GM12878 (cell line): Measurements from ENCODE around the gene SNRK.

Experiments used
- E4F1 ChIP-seq: fragments of 450-650 bp; IDR thresholded peaks from 2 replicates; pipeline ENCODE4 v1.6.1; 2018; ENCODE audit warnings: borderline replicate concordance, mild to moderate bottlenecking; ENCODE audit not compliant: partially characterized antibody
- KDM1A ChIP-seq: fragments of 200-600 bp; sonication (generic); IDR thresholded peaks from 2 replicates; pipeline ENCODE4 v1.6.1; 2016; ENCODE audit warnings: borderline replicate concordance
- NR2F1 ChIP-seq: fragments of 450-650 bp; conservative IDR thresholded peaks from 2 replicates; pipeline ENCODE4 v1.6.1; 2017; ENCODE audit warnings: mild to moderate bottlenecking
- PAX8 ChIP-seq: fragments of 450-650 bp; IDR thresholded peaks from 2 replicates; pipeline ENCODE4 v1.6.1; 2017; ENCODE audit warnings: mild to moderate bottlenecking, moderate library complexity
- POLR2A ChIP-seq: IDR thresholded peaks from 2 replicates; pipeline ENCODE4 v1.6.1; 2011; ENCODE audit warnings: low read depth, mild to moderate bottlenecking, low read length
- RFX5 ChIP-seq: IDR thresholded peaks from 2 replicates; pipeline ENCODE4 v1.6.1; 2011; ENCODE audit warnings: low read depth, low read length, improper control_type of control experiment
- SP1 ChIP-seq: IDR thresholded peaks from one replicate; pipeline ENCODE4 v1.6.1; 2011; ENCODE audit warnings: low read depth, low read length
- USF2 ChIP-seq: IDR thresholded peaks from 2 replicates; pipeline ENCODE4 v1.6.1; 2011; ENCODE audit warnings: low read depth, low read length, improper control_type of control experiment, borderline replicate concordance
- ZNF274 ChIP-seq: IDR thresholded peaks from one replicate; pipeline ENCODE4 v1.8.0; 2011; ENCODE audit not compliant: insufficient read length, insufficient read depth
- TF ChIP-seq, protein P1 (sequence below), 3 experiments: IDR thresholded peaks in 2 of 3; conservative IDR thresholded peaks in 1 of 3; 2 replicates each; pipeline ENCODE4 v1.5.1; 2011; ENCODE audit warnings: low read depth in 3 of 3, low read length in 3 of 3, mild to moderate bottlenecking in 3 of 3, control low read depth in 2 of 3, moderate library complexity in 2 of 3, inconsistent platforms in 1 of 3, mixed read lengths in 1 of 3; ENCODE audit not compliant: control insufficient read depth in 2 of 3, insufficient read depth in 1 of 3; ENCODE audit errors: extremely low read depth in 1 of 3
- TF ChIP-seq, protein P2 (sequence below): fragments of 450-650 bp; IDR thresholded peaks from 2 replicates; pipeline ENCODE4 v1.6.1; 2018; ENCODE audit warnings: mild to moderate bottlenecking, low read depth, moderate library complexity; ENCODE audit not compliant: partially characterized antibody
- TF ChIP-seq, protein P3 (sequence below): IDR thresholded peaks from 2 replicates; pipeline ENCODE4 v1.6.1; 2012; ENCODE audit warnings: low read depth, low read length, improper control_type of control experiment
- TF ChIP-seq, protein P4 (sequence below): fragments of 450-650 bp; IDR thresholded peaks from 2 replicates; pipeline ENCODE4 v1.6.1; 2016; ENCODE audit warnings: mild to moderate bottlenecking

GRCh38 chr3:43353393-43353792, 67.1 kb downstream of the SNRK start:
- TF ChIP-seq, protein P1, sequence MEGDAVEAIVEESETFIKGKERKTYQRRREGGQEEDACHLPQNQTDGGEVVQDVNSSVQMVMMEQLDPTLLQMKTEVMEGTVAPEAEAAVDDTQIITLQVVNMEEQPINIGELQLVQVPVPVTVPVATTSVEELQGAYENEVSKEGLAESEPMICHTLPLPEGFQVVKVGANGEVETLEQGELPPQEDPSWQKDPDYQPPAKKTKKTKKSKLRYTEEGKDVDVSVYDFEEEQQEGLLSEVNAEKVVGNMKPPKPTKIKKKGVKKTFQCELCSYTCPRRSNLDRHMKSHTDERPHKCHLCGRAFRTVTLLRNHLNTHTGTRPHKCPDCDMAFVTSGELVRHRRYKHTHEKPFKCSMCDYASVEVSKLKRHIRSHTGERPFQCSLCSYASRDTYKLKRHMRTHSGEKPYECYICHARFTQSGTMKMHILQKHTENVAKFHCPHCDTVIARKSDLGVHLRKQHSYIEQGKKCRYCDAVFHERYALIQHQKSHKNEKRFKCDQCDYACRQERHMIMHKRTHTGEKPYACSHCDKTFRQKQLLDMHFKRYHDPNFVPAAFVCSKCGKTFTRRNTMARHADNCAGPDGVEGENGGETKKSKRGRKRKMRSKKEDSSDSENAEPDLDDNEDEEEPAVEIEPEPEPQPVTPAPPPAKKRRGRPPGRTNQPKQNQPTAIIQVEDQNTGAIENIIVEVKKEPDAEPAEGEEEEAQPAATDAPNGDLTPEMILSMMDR (IDR thresholded peaks at IDR 0.05 in 2 of 3, conservative IDR thresholded peaks at IDR 0.05 in 1 of 3; ENCODE audit: control insufficient read depth in 2 of 3, extremely low read depth in 1 of 3, insufficient read depth in 1 of 3, low read depth in 3 of 3, low read length in 3 of 3): no peak
- TF ChIP-seq POLR2A (no peak), ZNF274 (no peak), USF2 (no peak), KDM1A (no peak), E4F1 (no peak), NR2F1 (no peak), SP1 (no peak), RFX5 (no peak), PAX8 (no peak)
- TF ChIP-seq, protein P2, sequence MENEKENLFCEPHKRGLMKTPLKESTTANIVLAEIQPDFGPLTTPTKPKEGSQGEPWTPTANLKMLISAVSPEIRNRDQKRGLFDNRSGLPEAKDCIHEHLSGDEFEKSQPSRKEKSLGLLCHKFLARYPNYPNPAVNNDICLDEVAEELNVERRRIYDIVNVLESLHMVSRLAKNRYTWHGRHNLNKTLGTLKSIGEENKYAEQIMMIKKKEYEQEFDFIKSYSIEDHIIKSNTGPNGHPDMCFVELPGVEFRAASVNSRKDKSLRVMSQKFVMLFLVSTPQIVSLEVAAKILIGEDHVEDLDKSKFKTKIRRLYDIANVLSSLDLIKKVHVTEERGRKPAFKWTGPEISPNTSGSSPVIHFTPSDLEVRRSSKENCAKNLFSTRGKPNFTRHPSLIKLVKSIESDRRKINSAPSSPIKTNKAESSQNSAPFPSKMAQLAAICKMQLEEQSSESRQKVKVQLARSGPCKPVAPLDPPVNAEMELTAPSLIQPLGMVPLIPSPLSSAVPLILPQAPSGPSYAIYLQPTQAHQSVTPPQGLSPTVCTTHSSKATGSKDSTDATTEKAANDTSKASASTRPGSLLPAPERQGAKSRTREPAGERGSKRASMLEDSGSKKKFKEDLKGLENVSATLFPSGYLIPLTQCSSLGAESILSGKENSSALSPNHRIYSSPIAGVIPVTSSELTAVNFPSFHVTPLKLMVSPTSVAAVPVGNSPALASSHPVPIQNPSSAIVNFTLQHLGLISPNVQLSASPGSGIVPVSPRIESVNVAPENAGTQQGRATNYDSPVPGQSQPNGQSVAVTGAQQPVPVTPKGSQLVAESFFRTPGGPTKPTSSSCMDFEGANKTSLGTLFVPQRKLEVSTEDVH: no peak
- TF ChIP-seq, protein P3, sequence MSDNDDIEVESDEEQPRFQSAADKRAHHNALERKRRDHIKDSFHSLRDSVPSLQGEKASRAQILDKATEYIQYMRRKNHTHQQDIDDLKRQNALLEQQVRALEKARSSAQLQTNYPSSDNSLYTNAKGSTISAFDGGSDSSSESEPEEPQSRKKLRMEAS: no peak
- TF ChIP-seq, protein P4, sequence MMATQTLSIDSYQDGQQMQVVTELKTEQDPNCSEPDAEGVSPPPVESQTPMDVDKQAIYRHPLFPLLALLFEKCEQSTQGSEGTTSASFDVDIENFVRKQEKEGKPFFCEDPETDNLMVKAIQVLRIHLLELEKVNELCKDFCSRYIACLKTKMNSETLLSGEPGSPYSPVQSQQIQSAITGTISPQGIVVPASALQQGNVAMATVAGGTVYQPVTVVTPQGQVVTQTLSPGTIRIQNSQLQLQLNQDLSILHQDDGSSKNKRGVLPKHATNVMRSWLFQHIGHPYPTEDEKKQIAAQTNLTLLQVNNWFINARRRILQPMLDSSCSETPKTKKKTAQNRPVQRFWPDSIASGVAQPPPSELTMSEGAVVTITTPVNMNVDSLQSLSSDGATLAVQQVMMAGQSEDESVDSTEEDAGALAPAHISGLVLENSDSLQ: no peak
